H9 (cell line): ENCODE measurements around the gene PTPRN2. TPM values are rescaled to one million over a fixed set of nuclear protein-coding genes. Genes with fewer than 3 reads are reported as not detected.
A peak's percentile ranks its signal among the peaks of the same experiment; 100 is the strongest.

Experiments used
- DNase-seq: peaks from one replicate; pipeline ENCODE4 v3.0.0-alpha.2; 2017
- H2AFZ ChIP-seq: one replicate; pipeline ENCODE4 v1.6.1; 2013; ENCODE audit warnings: mild to moderate bottlenecking, low read length, control low read depth, moderate library complexity
- H2AK5ac ChIP-seq: 2 replicates; pipeline ENCODE4 v1.6.1; 2013; ENCODE audit warnings: low read length, control low read depth, mixed read lengths; ENCODE audit not compliant: insufficient read length
- H2BK120ac ChIP-seq: one replicate; pipeline ENCODE4 v1.6.1; 2013; ENCODE audit warnings: low read depth, mild to moderate bottlenecking, low read length, control low read depth, inconsistent platforms; ENCODE audit not compliant: poor library complexity, severe bottlenecking
- H2BK12ac ChIP-seq: 2 replicates; pipeline ENCODE4 v1.6.1; 2013; ENCODE audit warnings: low read length, control low read depth, mixed read lengths, low read depth; ENCODE audit not compliant: insufficient read length
- H2BK15ac ChIP-seq: 2 replicates; pipeline ENCODE4 v1.6.1; 2013; ENCODE audit warnings: low read depth, low read length, control low read depth
- H2BK20ac ChIP-seq: one replicate; pipeline ENCODE4 v1.6.1; 2013; ENCODE audit warnings: low read depth, mild to moderate bottlenecking, low read length, control low read depth, inconsistent platforms; ENCODE audit not compliant: poor library complexity, severe bottlenecking
- H2BK5ac ChIP-seq: 2 replicates; pipeline ENCODE4 v1.6.1; 2013; ENCODE audit warnings: low read length, control low read depth, mixed read lengths; ENCODE audit not compliant: insufficient read length
- H3K14ac ChIP-seq: 2 replicates; pipeline ENCODE4 v1.6.1; 2013; ENCODE audit warnings: low read length, control low read depth; ENCODE audit not compliant: insufficient read depth
- H3K18ac ChIP-seq: 2 replicates; pipeline ENCODE4 v1.6.1; 2013; ENCODE audit warnings: low read depth, mild to moderate bottlenecking, mixed read lengths, low read length, control low read depth; ENCODE audit not compliant: insufficient read length
- H3K23ac ChIP-seq: 2 replicates; pipeline ENCODE4 v1.6.1; 2013; ENCODE audit warnings: low read length, control low read depth, mixed read lengths, low read depth; ENCODE audit not compliant: insufficient read length
- H3K23me2 ChIP-seq: 2 replicates; pipeline ENCODE4 v1.6.1; 2013; ENCODE audit warnings: low read depth, mild to moderate bottlenecking, mixed read lengths, low read length, control low read depth; ENCODE audit not compliant: insufficient read length, poor library complexity, severe bottlenecking
- H3K27ac ChIP-seq: 2 replicates; pipeline ENCODE4 v1.5.1; 2013; ENCODE audit warnings: low read length, control low read depth, mixed read lengths, low read depth; ENCODE audit not compliant: insufficient read length
- H3K27me3 ChIP-seq: 2 replicates; pipeline ENCODE4 v1.6.1; 2013; ENCODE audit warnings: low read length, control low read depth, inconsistent platforms; ENCODE audit not compliant: insufficient read depth
- H3K4ac ChIP-seq: 2 replicates; pipeline ENCODE4 v1.6.1; 2013; ENCODE audit warnings: low read depth, mild to moderate bottlenecking, control low read depth, inconsistent platforms, low read length, moderate library complexity
- H3K4me1 ChIP-seq: 2 replicates; pipeline ENCODE4 v1.6.1; 2013; ENCODE audit warnings: low read length, control low read depth, inconsistent platforms; ENCODE audit not compliant: insufficient read depth
- H3K4me2 ChIP-seq: 2 replicates; pipeline ENCODE4 v1.6.1; 2013; ENCODE audit warnings: low read length, control low read depth, mixed read lengths; ENCODE audit not compliant: insufficient read length, insufficient read depth
- H3K56ac ChIP-seq: 2 replicates; pipeline ENCODE4 v1.6.1; 2013; ENCODE audit warnings: low read depth, mild to moderate bottlenecking, mixed read lengths, low read length, control low read depth; ENCODE audit not compliant: insufficient read length
- H3K79me1 ChIP-seq: 2 replicates; pipeline ENCODE4 v1.6.1; 2013; ENCODE audit warnings: low read depth, mild to moderate bottlenecking, moderate library complexity, low read length, control low read depth, inconsistent platforms; ENCODE audit not compliant: insufficient read depth, poor library complexity, severe bottlenecking
- H3K79me2 ChIP-seq: 2 replicates; pipeline ENCODE4 v1.6.1; 2013; ENCODE audit warnings: low read length, control low read depth, inconsistent platforms; ENCODE audit not compliant: insufficient read depth
- H3K9ac ChIP-seq: 2 replicates; pipeline ENCODE4 v1.6.1; 2013; ENCODE audit warnings: low read length, control low read depth, mixed read lengths; ENCODE audit not compliant: insufficient read length; ENCODE audit errors: extremely low read depth
- H3K9me3 ChIP-seq: one replicate; pipeline ENCODE4 v1.6.1; 2013; ENCODE audit warnings: low read depth, low read length, inconsistent platforms; ENCODE audit not compliant: control insufficient read depth
- H3T11ph ChIP-seq: one replicate; pipeline ENCODE4 v1.6.1; 2013; ENCODE audit warnings: mild to moderate bottlenecking, low read length, control low read depth, inconsistent platforms
- H4K20me1 ChIP-seq: one replicate; pipeline ENCODE4 v1.6.1; 2013; ENCODE audit not compliant: control insufficient read depth, insufficient read length, insufficient read depth
- H4K5ac ChIP-seq: 2 replicates; pipeline ENCODE4 v1.6.1; 2013; ENCODE audit warnings: low read depth, mild to moderate bottlenecking, mixed read lengths, low read length, control low read depth; ENCODE audit not compliant: insufficient read length
- H4K8ac ChIP-seq: replicated peaks from 2 replicates; pipeline ENCODE4 v1.6.1; 2013; ENCODE audit warnings: low read length, control low read depth, mixed read lengths, low read depth; ENCODE audit not compliant: insufficient read length
- H4K91ac ChIP-seq: 2 replicates; pipeline ENCODE4 v1.6.1; 2013; ENCODE audit warnings: low read depth, mild to moderate bottlenecking, moderate library complexity, mixed read lengths, low read length, control low read depth; ENCODE audit not compliant: insufficient read length
- H3K27ac Mint-ChIP-seq, 3 experiments: 2 replicates in 2 of 3; 3 replicates in 1 of 3; pipeline ENCODE4 v1.8.0; 2020 to 2021; ENCODE audit warnings: mixed read lengths in 3 of 3, mild to moderate bottlenecking in 1 of 3, moderate library complexity in 1 of 3
- H3K27me3 Mint-ChIP-seq: 2 replicates; pipeline ENCODE4 v1.8.0; 2021; ENCODE audit warnings: low read depth, mild to moderate bottlenecking, moderate library complexity, mixed read lengths
- H3K36me3 Mint-ChIP-seq, 3 experiments: 2 replicates in 2 of 3; 3 replicates in 1 of 3; pipeline ENCODE4 v1.8.0; 2020 to 2021; ENCODE audit warnings: low read depth in 3 of 3, mixed read lengths in 3 of 3; ENCODE audit not compliant: insufficient read depth in 1 of 3
- H3K4me1 Mint-ChIP-seq, 2 experiments: 2 replicates each; pipeline ENCODE4 v1.8.0; 2020; ENCODE audit warnings: mixed read lengths in 2 of 2
- H3K4me3 Mint-ChIP-seq, 2 experiments: 2 replicates in 1 of 2; 3 replicates in 1 of 2; pipeline ENCODE4 v1.8.0; 2020 to 2021; ENCODE audit warnings: mild to moderate bottlenecking in 2 of 2, mixed read lengths in 2 of 2, moderate library complexity in 1 of 2
- H3K9me3 Mint-ChIP-seq, 2 experiments: 2 replicates in 1 of 2; 3 replicates in 1 of 2; pipeline ENCODE4 v1.8.0; 2020; ENCODE audit warnings: mild to moderate bottlenecking in 2 of 2, mixed read lengths in 2 of 2, moderate library complexity in 1 of 2
- WGBS: extraction: QIAGEN DNeasy Blood & Tissue Kit; methylation state at CpG from one replicate; pipeline ENCODE4 v1.1.7; 2013; ENCODE audit warnings: missing lambda C conversion rate, low lambda C conversion rate, mixed read lengths; ENCODE audit not compliant: insufficient read length; ENCODE audit errors: extremely low coverage; 5-methylcytosine and 5-hydroxymethylcytosine counted together
- total RNA-seq: library from RNA; stranded (reverse); gene quantifications from 2 replicates; pipeline ENCODE4 v1.2.1, GENCODE V29; 2021
- TF ChIP-seq, protein P1 (sequence below): fragments of 200-600 bp; sonication (generic); conservative IDR thresholded peaks from 3 replicates; pipeline ENCODE4 v1.8.0; 2021; ENCODE audit warnings: antibody characterized with exemption, mild to moderate bottlenecking

PTPRN2 gene
- total RNA-seq, 1 experiment from 2014 or later, result 5.2 TPM

GRCh38 chr7:158281441-158281840 is 306.2 kb downstream of the PTPRN2 start:
- no peak overlapping the region for H3K27ac ChIP-seq
- H3K9me3 ChIP-seq, result no peaks in the 10 kb centered on the region
- H3K27me3 ChIP-seq, result no peaks in the 10 kb centered on the region
- no peak overlapping the region for H2BK5ac ChIP-seq
- no peaks in the 10 kb centered on the region for H3K79me1 ChIP-seq
- no peak overlapping the region for H3K18ac ChIP-seq
- H2AFZ ChIP-seq, result no peak overlapping the region
- no peaks in the 10 kb centered on the region for H4K20me1 ChIP-seq
- H2BK15ac ChIP-seq, result no peak overlapping the region
- Mint-ChIP-seq H3K4me3 (no peak overlapping the region), H3K36me3 (peaks cover 2% of the 10 kb centered on the region in 3 experiments; a peak in 5 of 7 replicates), H3K9me3 (peaks cover 0 to under 1% of the 10 kb centered on the region in 2 experiments; a peak in 4 of 5 replicates), H3K4me1 (peaks cover 11 to 18% of the 10 kb centered on the region in 2 experiments; a peak in 3 of 4 replicates), H3K27me3 (no peaks in the 10 kb centered on the region), H3K27ac (no peak overlapping the region)
- no peak overlapping the region for H3K4me2 ChIP-seq
- no peaks in the 10 kb centered on the region for H3K4me1 ChIP-seq
- no peak overlapping the region for H2BK20ac ChIP-seq
- H3K56ac ChIP-seq, result no peak overlapping the region
- DNase-seq, result peak; percentile 14
- no peak overlapping the region for H3K14ac ChIP-seq
- TF ChIP-seq, protein P1, sequence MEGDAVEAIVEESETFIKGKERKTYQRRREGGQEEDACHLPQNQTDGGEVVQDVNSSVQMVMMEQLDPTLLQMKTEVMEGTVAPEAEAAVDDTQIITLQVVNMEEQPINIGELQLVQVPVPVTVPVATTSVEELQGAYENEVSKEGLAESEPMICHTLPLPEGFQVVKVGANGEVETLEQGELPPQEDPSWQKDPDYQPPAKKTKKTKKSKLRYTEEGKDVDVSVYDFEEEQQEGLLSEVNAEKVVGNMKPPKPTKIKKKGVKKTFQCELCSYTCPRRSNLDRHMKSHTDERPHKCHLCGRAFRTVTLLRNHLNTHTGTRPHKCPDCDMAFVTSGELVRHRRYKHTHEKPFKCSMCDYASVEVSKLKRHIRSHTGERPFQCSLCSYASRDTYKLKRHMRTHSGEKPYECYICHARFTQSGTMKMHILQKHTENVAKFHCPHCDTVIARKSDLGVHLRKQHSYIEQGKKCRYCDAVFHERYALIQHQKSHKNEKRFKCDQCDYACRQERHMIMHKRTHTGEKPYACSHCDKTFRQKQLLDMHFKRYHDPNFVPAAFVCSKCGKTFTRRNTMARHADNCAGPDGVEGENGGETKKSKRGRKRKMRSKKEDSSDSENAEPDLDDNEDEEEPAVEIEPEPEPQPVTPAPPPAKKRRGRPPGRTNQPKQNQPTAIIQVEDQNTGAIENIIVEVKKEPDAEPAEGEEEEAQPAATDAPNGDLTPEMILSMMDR, result no peak
- no peak overlapping the region for H2BK12ac ChIP-seq
- H4K91ac ChIP-seq, result no peak overlapping the region
- H4K5ac ChIP-seq, result no peak overlapping the region
- H3K79me2 ChIP-seq, result no peaks in the 10 kb centered on the region
- H3K4ac ChIP-seq, result no peak overlapping the region
- H2BK120ac ChIP-seq, result no peak overlapping the region
- H2AK5ac ChIP-seq, result no peak overlapping the region
- no peak overlapping the region for H3K9ac ChIP-seq
- no peak overlapping the region for H4K8ac ChIP-seq
- no CpG with 5 or more reads among the region's 8 CpGs for WGBS
- H3K23me2 ChIP-seq, result no peaks in the 10 kb centered on the region
- no peak overlapping the region for H3K23ac ChIP-seq
- no peak overlapping the region for H3T11ph ChIP-seq
